Amniotic epithelial cell (primary cell): ENCODE measurements around the gene IGFBPL1.
A peak's percentile ranks its signal among the peaks of the same experiment; 100 is the strongest.
"Not testable (repeated sequence)": the region's sequence is repeated elsewhere in the genome, so short reads cannot be mapped to it uniquely, and the experiment has no call there.

ENCODE experiments used
- DNase-seq: peaks from one replicate; pipeline ENCODE4 v3.0.0-alpha.2; 2010; ENCODE audit warnings: low read depth

Gene IGFBPL1

GRCh38 chr9:38423973-38424843 lies at the start of gene IGFBPL1:
Gene IGFBPL1 (minus strand): TSS chr9:38424454. CDS start chr9:38424424, 30 bp downstream.
- no peak for DNase-seq

GRCh38 chr9:38472583-38473249 lies 48.5 kb upstream of the IGFBPL1 start:
- DNase-seq = not testable (repeated sequence)

DNA sequence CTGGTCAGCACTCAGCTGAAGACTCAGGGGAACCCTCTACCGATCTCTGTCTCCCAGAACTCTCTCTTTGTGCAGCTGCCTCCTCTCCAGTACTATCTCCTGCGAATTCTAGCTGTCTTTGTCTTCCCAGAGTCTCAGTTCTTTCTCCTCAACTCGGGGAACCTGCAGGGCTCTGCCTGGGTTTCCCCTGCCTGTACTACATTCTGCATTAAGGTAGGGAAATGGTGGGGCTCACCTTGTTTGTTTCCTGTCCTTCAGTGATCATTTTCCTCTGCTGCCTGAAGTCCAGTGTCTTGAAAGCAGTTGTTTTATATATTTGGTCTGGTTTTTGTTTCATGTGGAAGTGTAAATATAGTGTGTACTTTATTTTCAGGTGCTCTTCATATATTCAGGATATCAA lies 43.1 kb upstream of the IGFBPL1 start:
- no peak for DNase-seq

DNA sequence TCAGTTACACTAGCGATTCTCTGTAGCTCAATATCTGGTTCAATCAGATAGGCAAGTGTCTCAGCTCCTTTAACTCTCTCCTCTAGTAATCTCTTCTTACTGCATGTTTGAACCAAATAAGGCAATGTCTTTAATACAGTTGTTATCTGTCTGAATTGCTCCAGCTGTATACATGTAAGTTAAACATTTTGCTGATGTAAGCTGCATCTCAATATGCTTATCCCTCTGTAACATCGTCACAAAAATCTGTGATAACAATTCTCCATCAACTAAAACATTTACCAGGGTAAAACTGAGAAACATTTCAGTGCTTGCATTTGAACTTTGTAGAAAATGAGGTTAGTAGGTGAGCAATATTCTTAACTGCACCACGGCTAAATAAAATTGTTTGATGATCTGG lies 29.6 kb upstream of the IGFBPL1 start:
- no peak for DNase-seq

DNA sequence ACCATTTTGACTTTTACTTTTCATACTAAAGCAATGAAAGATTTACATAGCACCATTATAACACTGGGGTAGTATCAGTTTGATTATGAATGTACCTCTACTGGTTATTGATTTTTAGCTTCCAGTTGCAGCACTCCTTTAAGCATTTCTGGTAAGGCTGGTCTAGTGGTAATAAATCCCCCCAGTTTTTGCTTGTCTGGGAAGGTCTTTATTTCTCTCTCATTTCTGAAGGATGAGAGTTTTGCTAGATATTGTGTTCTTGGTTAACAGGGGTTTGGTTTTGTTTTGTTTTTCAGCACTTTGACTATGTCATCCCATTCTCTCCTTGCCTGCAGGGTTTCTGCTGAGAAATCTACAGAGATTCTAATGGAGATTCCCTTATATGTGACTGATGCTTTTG lies 26.9 kb upstream of the IGFBPL1 start:
- no peak for DNase-seq

DNA sequence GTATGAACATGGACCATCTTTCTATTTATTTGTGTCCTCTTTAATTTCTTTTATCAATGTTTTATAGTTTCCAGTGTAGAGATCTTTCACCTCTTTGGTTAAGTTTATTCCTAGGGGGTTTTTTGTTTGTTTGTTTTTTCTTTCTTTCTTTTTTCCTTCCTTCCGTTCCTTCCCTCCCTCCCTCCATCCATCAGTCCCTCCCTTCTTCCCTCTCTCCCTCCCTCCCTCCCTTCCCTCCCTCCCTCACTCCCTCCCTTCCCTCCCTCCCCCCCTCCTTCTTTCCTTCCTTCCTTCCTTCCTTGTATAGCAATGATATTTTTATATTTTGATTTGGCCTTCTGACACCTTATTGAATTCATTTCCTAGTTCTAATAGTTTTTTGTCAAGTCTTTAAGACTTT lies 23.4 kb upstream of the IGFBPL1 start:
- DNase-seq = no peak

DNA sequence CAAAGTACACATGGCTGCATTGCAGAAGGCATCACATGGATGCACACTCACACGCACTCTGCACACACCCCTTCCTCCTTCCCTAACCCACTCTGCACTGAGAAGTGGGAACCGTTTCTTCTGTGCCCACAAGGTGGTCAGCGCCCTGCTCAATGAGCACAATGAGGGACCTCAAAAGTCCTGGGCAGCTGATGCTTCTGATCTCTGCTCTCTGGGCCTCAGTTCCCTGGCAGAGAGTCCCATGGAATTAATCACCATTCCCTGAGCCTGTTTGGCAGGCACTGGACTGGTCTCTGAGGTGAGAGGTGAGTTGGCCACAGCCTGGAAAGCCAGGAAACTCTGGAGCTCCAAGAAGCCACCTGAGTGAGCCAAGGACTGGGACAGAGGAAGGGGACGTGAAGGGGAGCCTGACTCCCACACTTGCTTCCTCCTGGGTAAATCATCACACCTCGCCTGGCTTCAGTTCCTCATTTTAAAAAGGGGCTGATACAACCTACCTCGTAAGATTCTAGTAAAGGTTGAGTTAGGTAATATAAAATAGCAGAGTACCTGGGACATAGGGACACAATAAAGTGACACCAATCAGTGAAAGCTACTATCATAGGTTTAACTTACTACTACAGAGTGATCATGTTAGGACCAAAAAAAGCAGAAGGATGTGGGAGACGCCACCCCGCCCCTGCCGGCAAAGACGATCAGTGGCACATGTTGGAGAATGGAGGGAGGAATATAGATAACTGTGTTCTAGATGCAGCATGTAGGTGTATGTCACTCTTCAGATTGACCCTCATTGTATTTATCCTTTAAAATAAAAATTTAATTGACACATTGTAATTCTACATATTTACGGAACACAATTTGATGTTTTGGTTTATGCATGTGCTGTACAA lies 21.1 kb upstream of the IGFBPL1 start:
- DNase-seq = no peak

DNA sequence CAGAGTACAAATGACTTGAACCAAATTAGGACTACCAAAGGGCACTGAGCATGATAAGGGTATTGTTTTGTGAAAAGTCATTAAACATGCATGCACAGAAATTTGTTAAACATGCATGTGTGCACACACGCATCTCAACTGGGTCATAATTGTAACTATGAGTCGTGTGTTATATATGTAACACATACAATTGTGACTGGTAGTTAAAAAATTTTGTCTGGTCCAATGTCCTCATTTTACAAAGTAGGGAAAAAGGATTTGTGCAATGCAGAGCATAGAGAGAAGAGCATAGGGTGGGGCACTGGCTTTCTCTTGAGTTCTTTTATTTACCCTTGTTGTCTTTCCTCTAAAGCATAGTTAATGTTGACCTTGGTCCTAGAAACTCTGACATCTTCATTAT lies 19.3 kb upstream of the IGFBPL1 start:
- no peak for DNase-seq

DNA sequence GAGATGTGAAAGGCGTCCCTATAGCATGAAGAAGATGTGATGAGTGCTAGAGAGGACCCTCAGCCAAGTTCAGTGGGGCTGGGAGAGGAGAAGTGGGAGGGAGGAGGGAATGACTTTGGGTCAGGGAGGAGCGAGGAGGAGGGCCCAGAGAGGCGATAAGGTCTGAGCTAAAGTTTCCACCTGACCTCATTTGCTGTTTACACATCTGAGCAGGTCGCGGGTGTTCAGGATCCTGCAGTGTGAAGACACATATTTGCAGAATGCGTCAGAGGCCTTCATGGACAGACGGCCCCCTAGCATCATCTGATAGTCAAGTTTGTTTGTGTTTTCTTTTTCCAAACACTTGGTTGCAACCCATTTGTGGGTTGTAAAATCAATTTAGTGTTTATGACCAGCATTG lies 18.9 kb upstream of the IGFBPL1 start:
- DNase-seq = peak; percentile 61

DNA sequence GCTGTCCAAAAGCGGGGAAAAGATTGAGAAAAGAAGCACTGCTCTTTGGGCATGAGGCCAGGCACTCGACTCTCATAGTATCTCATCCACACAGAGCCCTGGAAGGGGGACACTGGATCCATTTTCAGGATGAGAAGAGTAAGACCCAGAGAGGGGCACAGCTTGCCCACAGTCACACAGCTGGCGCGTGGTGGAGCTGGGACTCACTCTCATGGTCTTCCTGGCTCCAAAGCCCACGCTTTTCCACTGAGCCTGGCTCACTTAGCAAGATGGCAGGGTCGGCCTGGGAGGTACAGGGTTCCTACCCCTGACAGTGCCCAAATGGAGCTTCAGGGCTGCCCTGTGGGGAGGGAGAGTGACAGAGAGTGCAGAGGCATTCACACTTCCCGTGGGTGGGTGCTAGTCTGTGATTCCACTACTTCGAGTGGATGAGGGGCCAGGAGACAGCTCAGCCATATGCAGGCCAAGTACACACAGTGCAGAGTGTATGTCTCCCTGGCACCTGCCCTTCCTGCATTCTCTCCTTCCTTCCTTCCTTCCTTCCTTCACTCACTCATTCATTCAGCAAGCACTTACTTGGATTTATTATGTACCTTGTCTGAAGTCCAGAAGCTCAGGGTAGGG lies 18.3 kb upstream of the IGFBPL1 start:
- no peak for DNase-seq

- DNase-seq = no peak
These were observed 17.3 kb upstream of the IGFBPL1 start for GRCh38 chr9:38441347-38442085.

- no peak for DNase-seq
These were observed 16.3 kb upstream of the IGFBPL1 start for GRCh38 chr9:38440516-38440915.

GRCh38 chr9:38439916-38440301 lies 15.7 kb upstream of the IGFBPL1 start:
- DNase-seq = no peak

GRCh38 chr9:38439291-38439915 lies 15.1 kb upstream of the IGFBPL1 start:
- no peak for DNase-seq

DNA sequence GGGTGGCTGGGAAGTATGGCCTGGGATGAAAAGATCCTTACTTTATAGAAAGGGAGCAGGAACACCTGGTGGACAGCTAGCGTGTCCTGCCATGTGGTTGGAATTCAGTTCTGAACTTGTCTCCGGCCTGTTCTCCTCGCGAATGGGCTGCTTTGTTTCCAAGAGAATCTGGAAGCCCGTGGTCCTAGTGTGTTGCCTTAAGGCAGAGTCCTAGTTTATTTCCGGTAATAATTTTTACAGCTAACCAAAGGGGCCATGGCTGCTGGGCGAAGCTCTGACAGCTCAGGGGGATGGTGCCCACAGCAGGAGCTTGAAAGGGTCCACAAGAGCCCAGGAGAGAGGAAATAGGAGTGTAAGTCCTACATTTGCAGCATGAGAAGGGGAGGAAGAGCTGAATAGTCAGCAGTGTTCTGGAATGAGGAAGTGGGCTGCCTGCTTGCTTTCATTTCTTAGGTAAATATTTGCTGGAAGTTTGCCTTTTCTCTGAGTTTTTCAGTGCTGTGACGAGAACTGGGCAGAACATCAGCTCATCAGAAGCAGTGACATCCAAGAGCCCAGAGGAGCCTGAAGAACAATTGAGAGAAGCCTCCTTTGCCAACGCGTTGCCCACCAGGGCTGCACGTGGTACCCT lies 13.1 kb upstream of the IGFBPL1 start:
- DNase-seq = no peak

DNA sequence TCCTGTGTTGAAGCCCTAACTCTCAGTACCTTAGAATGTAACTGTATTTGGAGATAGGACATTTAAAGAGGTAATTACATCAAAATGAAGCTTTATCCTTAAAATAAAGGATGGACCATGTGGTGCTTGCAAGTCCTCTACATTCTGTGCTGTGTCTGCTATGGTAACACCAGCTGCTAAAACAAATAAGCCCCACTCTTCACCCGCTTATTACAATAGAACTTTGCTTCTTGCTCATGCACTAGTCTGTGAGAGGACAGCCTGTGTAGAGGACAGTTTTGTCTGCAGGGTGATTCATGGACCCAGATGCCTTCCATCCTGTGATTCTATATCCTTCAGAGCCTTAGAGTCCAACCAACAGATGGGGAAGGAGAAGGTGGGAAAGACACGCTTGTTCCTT lies 12.5 kb upstream of the IGFBPL1 start:
- no peak for DNase-seq

DNA sequence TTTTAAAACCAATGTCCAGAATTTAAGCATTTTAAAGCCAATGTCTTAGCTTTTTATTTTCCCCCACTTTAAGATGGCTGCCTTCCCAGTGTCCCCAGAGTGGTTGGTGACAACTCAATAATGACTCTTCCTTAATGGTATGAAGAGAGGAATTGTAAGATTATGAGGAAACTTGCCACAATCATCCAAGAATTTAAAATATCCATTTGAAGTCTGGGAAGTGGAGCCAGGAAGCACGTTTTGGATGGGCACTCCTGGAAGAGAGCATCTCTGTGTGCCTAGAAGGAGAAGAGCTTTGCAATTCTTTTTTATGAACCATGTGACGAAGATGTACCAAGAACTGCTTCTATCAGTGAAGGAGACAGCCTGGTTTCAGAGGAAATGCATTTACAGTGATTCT lies 11.3 kb upstream of the IGFBPL1 start:
- DNase-seq = no peak

- DNase-seq = no peak
These were observed 10.6 kb upstream of the IGFBPL1 start for GRCh38 chr9:38434853-38435252.

GRCh38 chr9:38434365-38434764 lies 10.1 kb upstream of the IGFBPL1 start:
- no peak for DNase-seq

DNA sequence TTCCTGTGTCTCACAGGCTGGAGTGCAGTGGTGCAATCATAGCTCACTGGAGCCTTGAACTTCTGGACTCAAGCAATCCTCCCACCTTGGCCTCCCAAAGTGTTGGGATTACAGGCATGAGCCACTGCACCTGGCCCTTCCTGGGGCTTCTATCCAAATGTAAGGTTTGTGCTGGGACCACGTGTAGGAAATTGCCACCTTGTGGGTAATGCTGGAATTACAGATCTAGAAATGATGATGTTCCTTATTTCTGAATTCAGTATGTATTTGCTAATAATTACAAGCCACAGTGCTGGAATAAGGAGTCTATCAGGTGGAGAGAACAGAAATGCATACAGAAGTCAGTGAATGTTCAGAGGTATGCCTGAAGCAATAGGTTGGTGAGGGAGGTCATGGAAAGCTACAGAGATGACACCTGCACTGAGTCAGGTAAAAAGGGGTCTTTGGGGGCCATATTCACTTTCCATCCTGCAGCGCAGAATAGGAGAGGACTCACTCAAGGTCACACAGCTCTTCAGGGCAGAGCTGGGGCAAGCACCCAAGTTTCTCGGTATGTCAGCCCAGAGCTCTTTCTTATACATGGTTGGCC lies 8.8 kb upstream of the IGFBPL1 start:
- peak; percentile 39 for DNase-seq
